AG04450 (cell line): ENCODE results near the gene TGFB1I1. TPM values are rescaled to one million over a fixed set of nuclear protein-coding genes. Genes with fewer than 3 reads are reported as not detected.
"Not testable (repeated sequence)": the region's sequence is repeated elsewhere in the genome, so short reads cannot be mapped to it uniquely, and the experiment has no call there.

ENCODE experiments used
- CTCF ChIA-PET: fragments of 300-600, 350-600 bp; formaldehyde crosslinking; extraction: SDS; loops from one replicate; lab custom pipeline; 2022; ENCODE audit warnings: antibody characterized with exemption, inconsistent platforms; lab: Charles Lee
- POLR2A ChIA-PET: fragments of 350-600 bp; formaldehyde crosslinking; extraction: SDS; loops from one replicate; lab custom pipeline; 2021; ENCODE audit warnings: antibody characterized with exemption, inconsistent platforms; lab: Yijun Ruan, JAX
- DNase-seq: peaks from one replicate; pipeline ENCODE4 v3.0.0-alpha.2; 2011; ENCODE audit warnings: low read depth, low spot score
- H3K27ac ChIP-seq: one replicate; pipeline ENCODE4 v1.5.1; 2012; ENCODE audit warnings: low read depth, low read length, control low read depth
- H3K27me3 ChIP-seq: one replicate; pipeline ENCODE4 v1.6.0; 2012; ENCODE audit warnings: low read length; ENCODE audit not compliant: control insufficient read depth, insufficient read depth
- H3K4me3 ChIP-seq: 2 replicates; pipeline ENCODE4 v1.5.1; 2011; ENCODE audit warnings: mild to moderate bottlenecking, low read depth, low read length, control low read depth
- H3K9me3 ChIP-seq: 2 replicates; pipeline ENCODE4 v1.5.1; 2012; ENCODE audit warnings: low read length; ENCODE audit not compliant: control insufficient read depth, insufficient read depth
- polyA plus RNA-seq: library from polyadenylated mRNA; depleted of rRNA; stranded (reverse); fragments of >200 nt; gene quantifications from 2 replicates; pipeline ENCODE4 v1.2.3, GENCODE V29; 2011
- TF ChIP-seq, protein P1 (sequence below): IDR thresholded peaks from 2 replicates; pipeline ENCODE4 v1.5.1; 2011; ENCODE audit warnings: low read depth, low read length, control low read depth, inconsistent platforms

TGFB1I1 gene
- polyA plus RNA-seq, 1 experiment, result 42.4 TPM

DNA sequence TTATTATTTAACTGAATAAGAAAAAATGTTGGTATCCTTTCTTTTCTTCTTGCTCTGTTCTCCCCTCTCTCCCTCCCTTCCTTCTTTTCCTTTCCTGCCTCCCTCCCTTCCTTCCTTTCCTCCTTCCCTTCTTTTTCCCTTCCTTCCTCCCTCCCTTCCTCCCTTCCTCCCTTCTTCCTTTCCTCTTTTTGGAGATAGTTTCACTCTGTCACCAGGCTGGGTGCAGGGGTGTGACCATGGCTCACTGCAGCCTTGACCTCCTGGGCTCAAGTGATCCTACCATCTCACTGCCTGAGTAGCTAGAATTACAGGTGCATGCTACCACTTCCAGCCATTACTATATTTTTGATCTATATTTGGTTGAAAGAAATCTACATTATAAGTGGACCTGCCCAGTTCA is 41.9 kb downstream of the TGFB1I1 start:
- POLR2A ChIA-PET, result no interaction called here
- TF ChIP-seq, protein P1, sequence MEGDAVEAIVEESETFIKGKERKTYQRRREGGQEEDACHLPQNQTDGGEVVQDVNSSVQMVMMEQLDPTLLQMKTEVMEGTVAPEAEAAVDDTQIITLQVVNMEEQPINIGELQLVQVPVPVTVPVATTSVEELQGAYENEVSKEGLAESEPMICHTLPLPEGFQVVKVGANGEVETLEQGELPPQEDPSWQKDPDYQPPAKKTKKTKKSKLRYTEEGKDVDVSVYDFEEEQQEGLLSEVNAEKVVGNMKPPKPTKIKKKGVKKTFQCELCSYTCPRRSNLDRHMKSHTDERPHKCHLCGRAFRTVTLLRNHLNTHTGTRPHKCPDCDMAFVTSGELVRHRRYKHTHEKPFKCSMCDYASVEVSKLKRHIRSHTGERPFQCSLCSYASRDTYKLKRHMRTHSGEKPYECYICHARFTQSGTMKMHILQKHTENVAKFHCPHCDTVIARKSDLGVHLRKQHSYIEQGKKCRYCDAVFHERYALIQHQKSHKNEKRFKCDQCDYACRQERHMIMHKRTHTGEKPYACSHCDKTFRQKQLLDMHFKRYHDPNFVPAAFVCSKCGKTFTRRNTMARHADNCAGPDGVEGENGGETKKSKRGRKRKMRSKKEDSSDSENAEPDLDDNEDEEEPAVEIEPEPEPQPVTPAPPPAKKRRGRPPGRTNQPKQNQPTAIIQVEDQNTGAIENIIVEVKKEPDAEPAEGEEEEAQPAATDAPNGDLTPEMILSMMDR, result no peak
- Histone ChIP-seq H3K9me3 (peaks cover 5% of the 10 kb centered on the region), H3K4me3 (no peak overlapping the region), H3K27me3 (peaks cover 8% of the 10 kb centered on the region), H3K27ac (no peak overlapping the region)
- CTCF ChIA-PET, result no interaction called here
- DNase-seq, result no peak

DNA sequence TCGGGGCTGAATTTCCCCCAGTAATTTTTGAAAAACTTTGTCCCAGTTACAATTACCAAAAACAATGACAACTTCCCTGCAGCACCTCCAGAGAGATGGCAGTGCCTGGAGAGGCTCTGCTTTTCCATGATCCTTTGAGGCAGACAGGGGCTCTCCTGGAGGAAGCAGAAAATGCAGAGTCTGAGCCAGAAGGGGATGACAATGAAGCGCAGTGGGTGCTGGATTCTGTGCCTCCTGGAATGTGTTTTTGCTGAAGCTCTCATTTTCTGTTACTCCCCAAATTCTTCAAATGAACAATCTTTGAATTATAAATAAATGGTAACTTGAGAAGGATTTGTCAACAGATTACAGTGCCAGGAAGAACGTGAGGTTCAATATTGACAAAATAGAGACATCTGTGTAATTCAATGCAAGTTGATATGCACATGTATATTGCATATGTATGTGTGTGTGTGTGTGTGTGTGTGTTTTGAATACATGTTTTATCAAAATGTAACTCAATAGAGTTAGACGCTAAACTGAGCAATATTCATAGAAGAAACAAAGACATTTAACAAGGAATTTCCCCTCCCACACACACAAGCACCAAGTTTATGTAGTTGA is 45.9 kb downstream of the TGFB1I1 start:
- ChIA-PET POLR2A (no interaction called here), CTCF (no interaction called here)
- TF ChIP-seq, protein P1, result no peak
- H3K4me3 ChIP-seq, result no peak overlapping the region
- no peaks in the 10 kb centered on the region; the same call in 1 of the 2 replicates for H3K9me3 ChIP-seq
- peaks cover 15% of the 10 kb centered on the region for H3K27me3 ChIP-seq
- H3K27ac ChIP-seq, result no peak overlapping the region
- DNase-seq, result no peak

DNA sequence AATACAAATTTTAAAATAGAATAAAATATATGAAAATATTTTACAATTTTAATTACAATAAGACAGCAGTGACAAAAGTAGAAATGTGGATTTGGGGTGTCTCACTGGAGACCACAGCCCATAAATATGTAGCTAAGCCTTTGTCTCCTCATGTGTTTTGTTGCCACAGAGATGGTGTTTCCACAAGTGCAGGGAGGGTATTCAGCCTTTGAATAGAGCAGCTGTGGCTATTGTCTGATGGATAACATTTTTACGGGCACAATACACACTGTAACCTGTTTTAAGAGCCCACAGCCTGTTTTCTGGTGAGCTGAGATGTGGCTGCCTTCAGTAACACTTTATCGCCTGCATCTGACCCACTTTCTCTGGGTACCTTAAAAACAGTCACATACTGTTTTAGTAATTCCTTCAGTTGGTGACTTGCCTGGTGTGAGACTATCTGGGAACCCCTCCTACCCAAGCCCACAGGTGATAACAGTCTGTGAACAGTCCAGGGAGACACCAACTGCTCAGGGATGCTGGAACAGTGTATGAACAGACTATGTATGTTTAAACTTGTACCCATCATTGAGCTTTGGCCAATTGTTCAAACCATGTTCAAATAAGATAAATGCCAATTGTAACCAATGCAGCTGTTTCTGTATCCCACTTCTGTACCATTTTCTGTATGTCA is 47.9 kb downstream of the TGFB1I1 start:
- TF ChIP-seq, protein P1, result no peak
- no peaks in the 10 kb centered on the region for H3K9me3 ChIP-seq
- H3K27ac ChIP-seq, result no peak overlapping the region
- peaks cover 15% of the 10 kb centered on the region for H3K27me3 ChIP-seq
- DNase-seq, result no peak
- ChIA-PET POLR2A (no interaction called here), CTCF (interaction anchor here (1.8 kb wide), 1 partner anchor 68 kb away, joined by 3 read pairs; no protein-coding TSS in a partner anchor)
- no peak overlapping the region for H3K4me3 ChIP-seq

DNA sequence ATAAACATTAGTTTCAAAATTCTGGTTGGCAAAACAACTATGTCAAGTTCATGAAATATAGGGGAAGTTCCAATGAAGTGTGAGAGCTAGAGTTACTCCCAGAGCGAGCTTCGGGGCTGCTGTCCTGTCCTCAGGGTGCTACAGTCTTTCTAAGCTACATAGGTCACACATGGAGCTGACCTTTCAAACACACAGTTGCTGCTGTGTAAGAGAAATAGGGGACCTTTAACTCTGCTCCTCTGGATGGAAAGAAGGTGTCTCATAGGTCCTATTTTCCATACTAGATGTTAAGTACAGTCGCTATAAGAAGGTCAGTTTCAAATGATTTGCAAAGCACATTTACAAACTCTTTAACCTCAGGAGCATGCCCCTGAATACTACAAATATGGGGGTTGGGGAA is 49.4 kb downstream of the TGFB1I1 start:
- TF ChIP-seq, protein P1, result no peak
- ChIA-PET CTCF (no interaction called here), POLR2A (no interaction called here)
- peaks cover 12% of the 10 kb centered on the region for H3K27me3 ChIP-seq
- H3K27ac ChIP-seq, result no peak overlapping the region
- H3K9me3 ChIP-seq, result no peaks in the 10 kb centered on the region
- DNase-seq, result no peak
- no peak overlapping the region for H3K4me3 ChIP-seq

DNA sequence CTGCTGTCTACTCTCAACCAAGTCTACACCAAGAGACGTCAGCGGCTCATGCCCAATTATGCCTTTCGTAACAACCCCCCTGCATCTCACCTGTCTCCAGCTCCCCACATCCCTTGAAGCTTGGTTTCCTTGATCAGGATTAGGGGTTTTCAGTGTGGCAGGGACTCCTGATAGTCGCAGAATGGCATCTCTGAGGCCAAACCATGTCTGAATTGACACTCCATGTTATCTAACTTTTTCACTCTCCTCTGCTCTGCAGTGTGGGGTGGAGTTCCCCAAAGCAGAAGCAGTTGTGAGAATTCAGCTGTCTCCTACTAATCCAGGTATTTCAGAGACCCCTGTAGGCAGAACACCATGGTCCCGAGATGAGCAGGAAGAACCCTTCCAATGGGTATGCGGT is 50.1 kb downstream of the TGFB1I1 start:
- CTCF ChIA-PET, result no interaction called here
- peaks cover 11% of the 10 kb centered on the region for H3K27me3 ChIP-seq
- H3K4me3 ChIP-seq, result no peak overlapping the region
- no peak overlapping the region for H3K27ac ChIP-seq
- no peaks in the 10 kb centered on the region for H3K9me3 ChIP-seq
- TF ChIP-seq, protein P1, result no peak
- POLR2A ChIA-PET, result no interaction called here
- DNase-seq, result no peak

DNA sequence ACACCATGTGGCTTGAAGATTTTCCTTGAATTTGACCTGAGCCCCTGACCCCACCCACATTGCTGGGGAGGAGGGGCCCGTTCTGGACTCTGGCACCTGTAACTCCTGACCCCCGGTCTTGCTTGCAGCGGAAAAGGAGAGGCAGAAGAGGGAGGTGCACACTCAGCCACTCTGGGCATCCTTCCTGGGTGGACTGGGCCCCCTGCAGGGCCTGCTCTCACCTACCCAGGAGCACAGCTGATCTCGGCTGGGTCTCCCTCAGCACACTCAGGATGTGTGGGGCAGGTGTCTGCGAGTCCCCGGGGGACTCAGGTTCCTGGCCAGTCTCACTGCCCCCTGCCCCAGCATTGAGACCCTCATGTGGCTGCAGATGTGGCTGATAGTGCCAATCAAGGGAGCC is 51.8 kb downstream of the TGFB1I1 start:
- H3K27ac ChIP-seq, DNase-seq, CTCF ChIA-PET, H3K4me3 ChIP-seq, POLR2A ChIA-PET, H3K9me3 ChIP-seq: not testable (repeated sequence)
- peaks cover 25% of the 10 kb centered on the region for H3K27me3 ChIP-seq
